Osteocyte (in vitro differentiated cells): ENCODE results near the gene SELENOP. TPM values are rescaled to one million over a fixed set of nuclear protein-coding genes. Genes with fewer than 3 reads are reported as not detected.

Experiments used
- DNase-seq: peaks from one replicate; pipeline ENCODE4 v3.0.0; 2021; ENCODE audit warnings: mixed read lengths; ENCODE audit not compliant: unreplicated experiment; ENCODE audit errors: extremely low spot score
- H3K27ac Mint-ChIP-seq: one replicate; pipeline ENCODE4 v1.8.0; 2021; ENCODE audit warnings: mild to moderate bottlenecking, mixed read lengths; ENCODE audit not compliant: unreplicated experiment
- H3K27me3 Mint-ChIP-seq: one replicate; pipeline ENCODE4 v1.8.0; 2021; ENCODE audit warnings: mixed read lengths; ENCODE audit not compliant: unreplicated experiment
- H3K36me3 Mint-ChIP-seq: one replicate; pipeline ENCODE4 v1.8.0; 2021; ENCODE audit warnings: mixed read lengths; ENCODE audit not compliant: unreplicated experiment
- H3K4me1 Mint-ChIP-seq: one replicate; pipeline ENCODE4 v1.8.0; 2021; ENCODE audit warnings: mixed read lengths; ENCODE audit not compliant: unreplicated experiment
- H3K4me3 Mint-ChIP-seq: one replicate; pipeline ENCODE4 v1.8.0; 2021; ENCODE audit warnings: mild to moderate bottlenecking, moderate library complexity, mixed read lengths; ENCODE audit not compliant: unreplicated experiment
- H3K9me3 Mint-ChIP-seq: one replicate; pipeline ENCODE4 v1.8.0; 2021; ENCODE audit warnings: mixed read lengths; ENCODE audit not compliant: unreplicated experiment
- CTCF ChIP-seq: fragments of 200-600 bp; sonication (generic); IDR thresholded peaks from 2 replicates; pipeline ENCODE4 v1.5.0; 2021; ENCODE audit warnings: antibody characterized with exemption, mild to moderate bottlenecking, moderate library complexity
- total RNA-seq: library from RNA; stranded (reverse); gene quantifications from 2 replicates; pipeline ENCODE4 v1.2.1, GENCODE V29; 2021

Gene SELENOP
- total RNA-seq, 1 donor from 2014 or later: 55.8 TPM

GRCh38 chr5:42806701-42807262, 4.9 kb downstream of the SELENOP start:
- H3K27me3 Mint-ChIP-seq: peaks cover 13% of the 10 kb centered on the region
- no peaks in the 10 kb centered on the region for H3K4me1 Mint-ChIP-seq
- H3K27ac Mint-ChIP-seq: no peak overlapping the region
- no peak overlapping the region for H3K4me3 Mint-ChIP-seq
- H3K9me3 Mint-ChIP-seq: no peaks in the 10 kb centered on the region
- no peaks in the 10 kb centered on the region for H3K36me3 Mint-ChIP-seq
- no peak for TF ChIP-seq CTCF
- DNase-seq: no peak

- no peak for TF ChIP-seq CTCF
- no peak for DNase-seq
- no peak overlapping the region for H3K27ac Mint-ChIP-seq
- no peaks in the 10 kb centered on the region for H3K36me3 Mint-ChIP-seq
- H3K4me1 Mint-ChIP-seq: no peaks in the 10 kb centered on the region
- H3K4me3 Mint-ChIP-seq: no peak overlapping the region
- peaks cover 11% of the 10 kb centered on the region for H3K27me3 Mint-ChIP-seq
- H3K9me3 Mint-ChIP-seq: no peaks in the 10 kb centered on the region
Observed at GRCh38 chr5:42806004-42806700, 5.5 kb downstream of the SELENOP start.

- Mint-ChIP-seq H3K27me3 (peaks cover 9% of the 10 kb centered on the region), H3K4me3 (no peak overlapping the region), H3K4me1 (no peaks in the 10 kb centered on the region), H3K36me3 (peaks cover 2% of the 10 kb centered on the region), H3K9me3 (no peaks in the 10 kb centered on the region), H3K27ac (no peak overlapping the region)
- TF ChIP-seq CTCF: no peak
- DNase-seq: no peak
Observed at GRCh38 chr5:42804717-42805339, 6.9 kb downstream of the SELENOP start.

- DNase-seq: no peak
- H3K9me3 Mint-ChIP-seq: no peaks in the 10 kb centered on the region
- no peak overlapping the region for H3K4me3 Mint-ChIP-seq
- H3K36me3 Mint-ChIP-seq: peaks cover 2% of the 10 kb centered on the region
- no peak overlapping the region for H3K27ac Mint-ChIP-seq
- no peaks in the 10 kb centered on the region for H3K4me1 Mint-ChIP-seq
- no peak for TF ChIP-seq CTCF
- H3K27me3 Mint-ChIP-seq: peaks cover 4% of the 10 kb centered on the region
Observed at GRCh38 chr5:42801516-42802166, 10.1 kb downstream of the SELENOP start.
